Activated CD4-positive, alpha-beta T cell treated with anti-CD3 and anti-CD28 coated beads, Interleukin-2, Interleukin-4, amounts not matched to agents 100 ng/mL and 50 ng/mL, durations not matched to agents 16 hours and 8 hours (primary cell): Measurements from ENCODE around the gene XRRA1.
"Not testable (repeated sequence)": the region's sequence is repeated elsewhere in the genome, so short reads cannot be mapped to it uniquely, and the experiment has no call there.

Source experiments
- DNase-seq: peaks from one replicate; pipeline ENCODE4 v3.0.0-alpha.2; 2020; ENCODE audit warnings: low spot score

XRRA1 gene

GRCh38 chr11:74896311-74896710, 52.6 kb downstream of the XRRA1 start:
- DNase-seq: no peak

DNA sequence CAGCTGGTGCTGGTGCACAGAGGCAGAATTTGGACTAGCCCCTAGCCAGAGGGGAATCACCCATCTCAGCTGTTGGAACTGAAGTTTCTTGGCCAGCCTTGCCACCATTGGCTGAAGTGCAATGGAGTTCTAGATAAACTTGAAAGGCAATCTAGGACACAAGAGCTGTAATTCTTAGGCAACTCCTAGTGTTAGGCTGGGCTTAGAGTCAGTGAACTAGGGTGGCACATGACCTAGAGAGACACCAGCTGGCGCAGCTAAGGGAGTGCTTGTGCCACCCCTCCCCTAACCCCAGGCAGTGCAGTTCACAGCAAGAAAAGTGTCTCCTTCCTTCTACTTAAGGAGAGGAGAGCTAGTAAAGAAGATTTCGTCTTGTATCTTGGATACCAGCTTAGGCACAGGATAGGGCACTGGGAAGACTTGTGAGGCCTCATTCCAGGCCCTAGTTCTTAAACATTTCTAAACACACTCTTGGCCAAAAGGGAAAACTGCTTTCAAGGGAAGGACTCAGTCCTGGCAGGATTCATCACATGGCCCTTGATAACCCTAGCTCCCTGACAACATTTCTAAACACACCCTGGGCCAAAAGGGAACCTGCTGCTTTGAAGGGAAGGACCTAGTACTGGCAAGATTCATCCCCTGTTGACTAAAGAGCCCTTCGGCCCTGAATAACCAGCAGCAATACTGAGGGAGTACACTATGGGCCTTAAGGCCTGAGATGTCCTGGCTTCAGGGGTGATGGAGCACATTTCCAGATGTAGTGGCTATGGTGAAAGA, 53.4 kb downstream of the XRRA1 start:
- no peak for DNase-seq

DNA sequence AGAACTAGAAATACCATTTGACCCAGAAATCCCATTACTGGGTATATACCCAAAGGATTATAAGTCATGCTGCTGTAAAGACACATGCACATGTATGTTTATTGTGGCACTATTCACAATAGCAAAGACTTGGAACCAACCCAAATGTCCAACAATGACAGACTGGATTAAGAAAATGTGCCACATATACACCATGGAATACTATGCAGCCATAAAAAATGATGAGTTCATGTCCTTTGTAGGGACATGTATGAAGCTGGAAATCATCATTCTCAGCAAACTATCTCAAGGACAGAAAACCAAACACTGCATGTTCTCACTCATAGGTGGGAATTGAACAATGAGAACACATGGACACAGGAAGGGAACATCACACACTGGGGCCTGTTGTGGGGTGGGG, 55.9 kb downstream of the XRRA1 start:
- DNase-seq: not testable (repeated sequence)

DNA sequence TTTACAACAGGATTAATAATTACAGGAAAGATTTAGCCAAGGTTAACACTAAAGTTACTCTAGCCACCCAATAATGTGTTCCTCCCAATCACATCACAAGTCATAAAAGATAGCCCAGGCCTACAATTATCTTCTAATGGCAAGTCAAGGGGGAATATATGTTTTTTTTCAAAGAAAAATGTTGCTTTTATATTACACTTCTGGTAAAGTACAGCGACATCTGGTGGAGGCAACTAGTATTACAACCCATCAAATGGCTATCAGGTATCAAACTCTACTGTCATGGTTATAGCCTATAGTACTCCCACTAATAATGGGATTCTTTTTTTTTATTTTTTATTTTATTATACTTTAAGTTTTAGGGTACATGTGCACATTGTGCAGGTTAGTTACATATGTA, 71.8 kb downstream of the XRRA1 start:
- DNase-seq: no peak

- DNase-seq: no peak
Observed at GRCh38 chr11:74871037-74871436, 77.9 kb downstream of the XRRA1 start.

- peak; percentile 45 for DNase-seq
Observed at GRCh38 chr11:74870485-74870884, 78.4 kb downstream of the XRRA1 start.

DNA sequence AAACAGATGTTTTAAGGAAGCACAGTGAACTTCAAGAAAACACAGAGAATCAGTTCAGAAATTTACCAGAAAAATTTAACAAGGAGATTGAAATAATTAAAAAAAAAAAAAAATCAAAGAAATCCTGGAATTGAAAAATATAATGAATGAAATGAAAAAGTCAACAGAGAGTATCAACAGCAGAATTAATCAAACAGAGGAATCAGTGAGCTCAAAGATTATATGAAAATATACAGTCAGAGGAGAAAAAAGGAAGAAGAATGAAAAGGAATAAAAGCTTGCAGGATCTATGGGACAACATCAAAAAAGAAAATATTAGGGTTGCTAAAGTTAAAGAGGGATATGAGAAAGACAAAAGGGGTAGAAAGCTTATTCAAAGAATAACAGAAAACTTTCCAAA, 82.3 kb downstream of the XRRA1 start:
- no peak for DNase-seq

- DNase-seq: no peak
Observed at GRCh38 chr11:74863410-74863809, 85.5 kb downstream of the XRRA1 start.

GRCh38 chr11:74860743-74861142, 88.1 kb downstream of the XRRA1 start:
- no peak for DNase-seq

- no peak for DNase-seq
Observed at GRCh38 chr11:74853223-74853622, 95.7 kb downstream of the XRRA1 start.

GRCh38 chr11:74849525-74850391, 99.1 kb downstream of the XRRA1 start:
- DNase-seq: no peak

- no peak for DNase-seq
Observed at GRCh38 chr11:74847895-74848294, 101.0 kb downstream of the XRRA1 start.

- no peak for DNase-seq
Observed at GRCh38 chr11:74847395-74847794, 101.5 kb downstream of the XRRA1 start.

DNA sequence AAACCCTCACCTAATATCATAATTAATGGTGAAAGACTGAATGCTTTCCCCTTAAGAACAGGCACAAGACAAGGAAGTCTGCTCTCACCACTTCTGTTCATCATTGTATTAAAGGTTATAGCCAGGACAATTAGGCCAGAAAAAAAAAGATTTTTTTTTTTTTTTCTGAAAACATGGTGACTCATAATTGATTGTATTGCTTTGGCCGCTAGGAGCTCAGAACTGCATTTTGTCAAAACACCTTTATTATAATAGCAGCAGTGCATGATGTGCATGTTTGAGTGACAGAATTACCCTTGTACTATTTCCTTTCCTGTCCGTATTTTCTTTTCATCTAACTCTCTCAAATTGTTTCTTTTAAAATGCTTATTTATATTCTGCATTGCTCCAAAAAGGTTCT, 102.1 kb downstream of the XRRA1 start:
- no peak for DNase-seq

DNA sequence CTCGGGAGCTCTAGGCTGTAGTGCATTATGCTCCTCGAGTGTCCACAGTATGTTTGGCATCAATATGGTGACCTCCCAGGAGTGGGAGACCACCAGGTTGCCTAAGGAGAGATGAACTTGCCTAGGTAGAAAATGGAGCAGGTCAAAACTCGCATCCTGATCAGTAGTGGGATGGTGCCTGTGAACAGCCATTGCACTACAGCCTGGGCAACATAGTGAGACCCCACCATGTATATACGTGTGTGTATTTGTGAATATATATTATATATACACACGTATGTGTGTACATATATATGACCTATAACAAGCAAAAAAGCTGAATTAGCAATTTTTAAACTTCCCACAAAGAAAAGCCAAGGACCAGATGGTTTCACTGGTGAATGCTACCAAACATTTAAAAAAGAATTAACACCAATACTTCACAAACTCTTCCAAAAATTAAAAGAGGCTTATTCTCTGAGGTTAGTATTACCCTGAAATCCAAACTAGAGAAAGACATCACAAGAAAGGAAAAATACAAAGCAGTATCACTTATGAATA, 102.8 kb downstream of the XRRA1 start:
- DNase-seq: no peak

DNA sequence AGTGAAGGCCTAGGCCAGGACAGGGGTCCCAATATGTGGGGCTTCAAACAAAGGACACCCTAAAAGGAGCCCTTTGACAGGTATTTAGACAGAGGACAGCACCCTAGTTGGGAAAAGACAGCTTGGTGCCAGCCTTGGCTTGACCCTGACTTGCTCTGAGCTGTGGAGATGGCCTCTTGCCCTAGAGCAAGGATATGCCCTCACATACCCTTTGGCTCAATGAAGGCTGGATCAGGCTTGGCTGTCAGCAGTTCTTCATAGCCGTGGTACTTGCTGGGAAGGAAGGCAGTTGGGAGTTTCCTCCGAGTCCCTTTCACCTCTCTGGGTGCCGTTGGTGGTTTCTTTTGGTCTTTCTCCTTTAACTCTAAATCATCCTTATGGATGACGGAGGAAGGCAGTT, 104.0 kb downstream of the XRRA1 start:
- no peak for DNase-seq

DNA sequence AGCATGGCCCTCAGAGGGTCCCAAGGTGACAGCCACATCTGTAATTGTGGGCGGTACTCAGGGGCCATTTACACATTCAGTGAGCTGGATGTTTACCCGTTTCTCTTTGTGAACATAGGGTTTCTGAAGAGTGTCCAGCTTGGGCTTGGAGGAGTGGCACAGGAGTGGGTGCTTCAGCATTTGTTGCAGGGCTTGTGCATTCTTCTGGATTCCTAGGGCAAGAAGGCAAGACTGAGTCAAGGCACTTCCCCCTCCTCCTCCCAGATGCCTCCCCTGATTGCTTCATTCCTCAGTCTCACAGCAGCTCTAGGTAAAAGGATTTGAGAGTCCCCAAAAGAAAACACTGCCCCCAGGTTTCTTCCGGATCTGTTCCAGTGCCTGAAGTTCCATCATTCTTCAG, 104.8 kb downstream of the XRRA1 start:
- no peak for DNase-seq

DNA sequence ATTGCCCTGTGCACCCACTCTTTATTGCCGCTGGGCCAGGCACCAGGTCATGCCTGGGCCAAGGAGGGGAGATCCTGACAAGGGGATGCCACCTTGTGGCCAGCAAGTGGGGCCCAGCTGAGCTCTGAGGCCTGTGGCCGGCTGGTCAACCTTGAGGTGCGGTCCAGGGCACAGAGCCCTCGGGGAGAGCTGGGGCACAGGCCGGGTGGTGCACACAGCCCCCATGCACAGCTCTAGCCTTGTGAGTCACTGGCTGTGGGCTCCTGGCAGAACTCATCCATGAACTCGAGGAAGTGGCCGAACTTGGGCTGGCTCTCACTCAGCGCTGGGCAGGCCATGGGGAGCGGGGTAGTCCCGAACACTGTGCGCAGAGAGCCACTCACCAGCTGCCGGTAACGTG, 105.9 kb downstream of the XRRA1 start:
- DNase-seq: no peak

DNA sequence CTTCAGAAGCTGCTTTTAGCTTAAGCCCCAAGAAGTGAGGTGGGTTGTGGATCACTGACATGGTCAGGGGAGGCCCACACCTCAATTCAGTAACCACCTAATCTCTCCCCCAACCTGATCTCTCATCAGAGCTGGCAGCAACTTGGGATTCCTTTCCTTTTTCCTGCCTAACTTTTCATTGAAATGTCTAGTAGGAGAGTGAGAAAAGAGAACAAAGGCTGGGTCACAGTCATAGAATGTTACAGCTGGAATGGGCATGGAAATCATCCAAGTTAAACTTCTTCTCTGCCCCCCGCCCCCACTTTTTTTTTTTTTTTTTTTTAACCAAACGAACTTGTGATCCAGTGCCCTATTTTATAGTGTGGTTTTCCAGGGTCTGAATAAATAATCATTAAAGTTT, 108.4 kb downstream of the XRRA1 start:
- DNase-seq: no peak

DNA sequence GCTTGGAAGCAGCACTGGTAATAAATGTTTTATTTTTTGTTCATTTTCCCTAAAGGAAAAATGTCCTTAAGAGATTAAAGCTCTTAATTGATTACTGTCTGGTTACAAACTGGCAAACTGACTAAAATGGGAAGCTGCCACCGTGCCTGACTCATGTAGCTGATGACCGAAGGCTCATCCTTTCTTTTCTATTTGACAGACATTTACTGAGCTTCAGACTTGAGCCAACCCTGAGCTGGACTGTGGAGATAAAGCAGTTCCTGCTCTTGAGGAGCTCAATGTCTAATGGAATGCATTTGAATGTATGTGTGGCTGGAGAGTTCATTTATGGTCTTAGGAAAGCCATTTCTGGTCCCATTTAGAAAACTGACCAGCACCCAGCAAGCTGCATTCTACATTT, 108.9 kb downstream of the XRRA1 start:
- DNase-seq: no peak

- no peak for DNase-seq
Observed at GRCh38 chr11:74839446-74839845, 109.4 kb downstream of the XRRA1 start.

DNA sequence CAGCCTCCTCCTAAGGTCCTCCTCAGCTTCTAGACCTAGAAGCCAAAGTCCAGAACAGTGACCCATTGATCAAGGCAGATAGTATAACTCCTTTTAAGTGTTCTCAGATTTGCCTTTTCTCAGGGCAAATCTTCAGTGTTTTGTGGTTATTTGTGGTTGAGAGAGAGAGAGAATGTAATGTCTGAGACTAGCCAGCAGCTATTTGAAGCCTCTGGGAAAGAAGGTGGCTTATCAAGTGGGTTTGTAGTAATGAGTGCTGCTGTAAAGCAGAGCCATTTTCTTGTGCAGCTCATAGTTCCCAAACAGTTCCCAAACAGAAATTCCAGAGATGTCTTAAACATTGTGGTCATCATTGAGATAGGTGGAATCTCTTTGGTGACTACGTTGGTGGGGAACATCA, 110.7 kb downstream of the XRRA1 start:
- no peak for DNase-seq

- no peak for DNase-seq
Observed at GRCh38 chr11:74837191-74837590, 111.7 kb downstream of the XRRA1 start.
